CD4-positive, alpha-beta T cell treated with Interleukin-1 beta for 1 hour (primary cell): ENCODE measurements around the gene CLASRP.
"Not testable (repeated sequence)": the region's sequence is repeated elsewhere in the genome, so short reads cannot be mapped to it uniquely, and the experiment has no call there.

Experiments used
- DNase-seq, 2 donors: peaks; one replicate each; pipeline ENCODE4 v3.0.0-alpha.2; 2020 to 2022

Gene CLASRP

GRCh38 chr19:45038931-45039893 lies at the start of gene CLASRP:
Gene CLASRP (plus strand): TSS chr19:45039045. CDS start chr19:45040213, 1,168 bp downstream.
- peak; percentile 86 to 88 for DNase-seq

GRCh38 chr19:44990459-44990858 lies 48.4 kb upstream of the CLASRP start:
- DNase-seq = no peak

- no peak for DNase-seq
These were observed 47.9 kb upstream of the CLASRP start for GRCh38 chr19:44990966-44991365.

GRCh38 chr19:44992336-44993163 lies 46.3 kb upstream of the CLASRP start:
- DNase-seq = no peak

GRCh38 chr19:44993526-44993925 lies 45.3 kb upstream of the CLASRP start:
- no peak for DNase-seq

- no peak for DNase-seq
These were observed 44.8 kb upstream of the CLASRP start for GRCh38 chr19:44993926-44994537.

GRCh38 chr19:44998025-44998424 lies 40.8 kb upstream of the CLASRP start:
- DNase-seq = no peak

- DNase-seq = not testable (repeated sequence)
These were observed 39.5 kb upstream of the CLASRP start for GRCh38 chr19:44999131-44999925.

- DNase-seq = not testable (repeated sequence)
These were observed 38.2 kb upstream of the CLASRP start for GRCh38 chr19:45000665-45001064.

- DNase-seq = peak; percentile 95 to 97
These were observed 37.6 kb upstream of the CLASRP start, which contains the start of gene RELB for GRCh38 chr19:45001087-45001739. Gene RELB (plus strand): TSS chr19:45001464. CDS start chr19:45001580, 116 bp downstream.

- no peak for DNase-seq
These were observed 35.4 kb upstream of the CLASRP start for GRCh38 chr19:45003485-45003884.

GRCh38 chr19:45005787-45006186 lies 33.1 kb upstream of the CLASRP start:
- no peak for DNase-seq

GRCh38 chr19:45008552-45008951 lies 30.3 kb upstream of the CLASRP start:
- DNase-seq = no peak

GRCh38 chr19:45009625-45010255 lies 29.1 kb upstream of the CLASRP start:
- no peak for DNase-seq

- DNase-seq = no peak
These were observed 28.5 kb upstream of the CLASRP start for GRCh38 chr19:45010306-45010705.

- DNase-seq = no peak
These were observed 26.9 kb upstream of the CLASRP start for GRCh38 chr19:45011959-45012358.

GRCh38 chr19:45016388-45017314 lies 22.2 kb upstream of the CLASRP start:
- peak; percentile 84 to 88 for DNase-seq

GRCh38 chr19:45019187-45019586 lies 19.7 kb upstream of the CLASRP start:
- no peak for DNase-seq

GRCh38 chr19:45020071-45020470 lies 18.8 kb upstream of the CLASRP start:
- DNase-seq = no peak

GRCh38 chr19:45021971-45022370 lies 16.9 kb upstream of the CLASRP start:
- no peak for DNase-seq
